Measurements from ENCODE around the gene CDYL.

The CDYL gene

GRCh38 chr6:4885341-4885933 lies 109.2 kb downstream of the CDYL start:
- no peak for DNase-seq

GRCh38 chr6:4888841-4889240 lies 112.6 kb downstream of the CDYL start:
- no peak for DNase-seq

- no peak for DNase-seq
Observed at GRCh38 chr6:4889701-4890100, 113.5 kb downstream of the CDYL start.

GRCh38 chr6:4890191-4890590 lies 114.0 kb downstream of the CDYL start:
- no peak for DNase-seq

- DNase-seq, result no peak
Observed at GRCh38 chr6:4890627-4891026, 114.4 kb downstream of the CDYL start.

- DNase-seq, result no peak
Observed at GRCh38 chr6:4891141-4891540, 114.9 kb downstream of the CDYL start.

GRCh38 chr6:4892785-4893485 lies 116.7 kb downstream of the CDYL start:
- no peak for DNase-seq

- no peak for DNase-seq
Observed at GRCh38 chr6:4894049-4894448, 117.8 kb downstream of the CDYL start.

GRCh38 chr6:4895971-4896370 lies 119.8 kb downstream of the CDYL start:
- no peak for DNase-seq

GRCh38 chr6:4896401-4896800 lies 120.2 kb downstream of the CDYL start:
- no peak for DNase-seq

- no peak for DNase-seq
Observed at GRCh38 chr6:4899249-4900034, 123.2 kb downstream of the CDYL start.

- DNase-seq, result no peak
Observed at GRCh38 chr6:4901386-4902061, 125.3 kb downstream of the CDYL start.

GRCh38 chr6:4902363-4902762 lies 126.2 kb downstream of the CDYL start:
- no peak for DNase-seq

GRCh38 chr6:4903121-4903520 lies 126.9 kb downstream of the CDYL start:
- DNase-seq, result no peak

- DNase-seq, result no peak
Observed at GRCh38 chr6:4903751-4904370, 127.7 kb downstream of the CDYL start.

GRCh38 chr6:4904461-4905025 lies 128.3 kb downstream of the CDYL start:
- DNase-seq, result no peak

- DNase-seq, result no peak
Observed at GRCh38 chr6:4905826-4906225, 129.6 kb downstream of the CDYL start.

- no peak for DNase-seq
Observed at GRCh38 chr6:4906293-4907276, 130.4 kb downstream of the CDYL start.

- no peak for DNase-seq
Observed at GRCh38 chr6:4907602-4908001, 131.4 kb downstream of the CDYL start.

- DNase-seq, result no peak
Observed at GRCh38 chr6:4908062-4908461, 131.9 kb downstream of the CDYL start.

GRCh38 chr6:4909063-4909706 lies 133.0 kb downstream of the CDYL start:
- DNase-seq, result no peak

Data from kidney glomerular epithelial cell (primary cell).